Natural killer cell (primary cell): Measurements from ENCODE around the gene TMEM91. TPM values are rescaled to one million over a fixed set of nuclear protein-coding genes. Genes with fewer than 3 reads are reported as not detected.

Experiments
- ATAC-seq, 3 donors: fragments of 150-1000 bp in 2 of 3; fragments of 200-7000 bp in 1 of 3; cut with Tn5 transposase; 1 replicate in 1 of 3; 2 replicates in 2 of 3; pipeline ENCODE4 v1.10.0; 2021; ENCODE audit warnings: mild to moderate bottlenecking in 2 of 3, moderate library complexity in 2 of 3
- DNase-seq, 2 donors: peaks; one replicate each; pipeline versions ENCODE4 v3.0.0 to v3.0.0-alpha.2; 2013 to 2021; ENCODE audit warnings: mixed read lengths in 1 of 2
- H3K27ac ChIP-seq: one replicate; pipeline ENCODE4 v1.5.1; 2013; ENCODE audit warnings: mild to moderate bottlenecking, low read length
- H3K27me3 ChIP-seq: one replicate; pipeline ENCODE4 v1.6.1; 2013; ENCODE audit warnings: low read length; ENCODE audit not compliant: control insufficient read depth, insufficient read depth
- H3K36me3 ChIP-seq: one replicate; pipeline ENCODE4 v1.6.1; 2013; ENCODE audit warnings: low read length; ENCODE audit not compliant: control insufficient read depth, insufficient read depth
- H3K4me1 ChIP-seq: one replicate; pipeline ENCODE4 v1.6.1; 2013; ENCODE audit warnings: low read length; ENCODE audit not compliant: control insufficient read depth, insufficient read depth
- H3K4me3 ChIP-seq: one replicate; pipeline ENCODE4 v1.5.1; 2013; ENCODE audit warnings: low read length
- H3K9me3 ChIP-seq: one replicate; pipeline ENCODE4 v1.6.1; 2013; ENCODE audit warnings: low read length; ENCODE audit not compliant: control insufficient read depth, insufficient read depth
- H3K27ac Mint-ChIP-seq, 2 donors: one replicate each; pipeline ENCODE4 v1.8.0; 2022; ENCODE audit warnings: mild to moderate bottlenecking in 2 of 2, mixed read lengths in 2 of 2, moderate library complexity in 1 of 2
- H3K27me3 Mint-ChIP-seq, 2 donors: one replicate each; pipeline ENCODE4 v1.8.0; 2022; ENCODE audit warnings: low read depth in 2 of 2, mixed read lengths in 2 of 2
- H3K36me3 Mint-ChIP-seq: one replicate; pipeline ENCODE4 v1.8.0; 2022; ENCODE audit warnings: mixed read lengths
- H3K4me1 Mint-ChIP-seq, 2 donors: one replicate each; pipeline ENCODE4 v1.8.0; 2022; ENCODE audit warnings: mixed read lengths in 2 of 2
- H3K4me3 Mint-ChIP-seq: one replicate; pipeline ENCODE4 v1.8.0; 2022; ENCODE audit warnings: mild to moderate bottlenecking, moderate library complexity, mixed read lengths
- H3K9me3 Mint-ChIP-seq, 2 donors: one replicate each; pipeline ENCODE4 v1.8.0; 2022; ENCODE audit warnings: mixed read lengths in 2 of 2
- CTCF ChIP-seq: fragments of 200-600 bp; IDR thresholded peaks from one replicate; pipeline ENCODE4 v1.8.0; 2022; ENCODE audit warnings: antibody characterized with exemption
- WGBS: methylation state at CpG from one replicate; pipeline ENCODE4 v1.1.7; 2013; ENCODE audit warnings: missing lambda C conversion rate; ENCODE audit not compliant: insufficient coverage; 5-methylcytosine and 5-hydroxymethylcytosine counted together
- intact Hi-C: fragments of 100-400 bp; cut with micrococcal nuclease; formaldehyde crosslinking; loops from one replicate; pipeline ENCODE4 v1.14.2; 2022
- total RNA-seq, 4 donors: library from RNA; stranded (reverse); fragments of 120-200 nt in 1 of 4; gene quantifications; one replicate each; pipeline versions ENCODE4 v1.2.3 to v1.2.4, GENCODE V29; 2013 to 2022

The TMEM91 gene
- total RNA-seq, 3 donors from 2014 or later (not counting 1 experiment from before 2014, with no cell fraction given): 13.6 to 22.8 (median 20.8) TPM

GRCh38 chr19:41384351-41384750 lies 8.0 kb downstream of the TMEM91 start:
- Mint-ChIP-seq H3K36me3 (no peaks in the 10 kb centered on the region), H3K9me3 (no peaks in the 10 kb centered on the region), H3K27me3 (no peaks in the 10 kb centered on the region), H3K4me3 (no peak overlapping the region), H3K4me1 (no peaks in the 10 kb centered on the region), H3K27ac (no peak overlapping the region)
- H3K36me3 ChIP-seq: peaks cover 6% of the 10 kb centered on the region
- no peaks in the 10 kb centered on the region for H3K4me1 ChIP-seq
- H3K27me3 ChIP-seq: no peaks in the 10 kb centered on the region
- DNase-seq: no peak
- no peak for ATAC-seq
- no peak overlapping the region for H3K4me3 ChIP-seq
- intact Hi-C loops: no loop called here
- H3K9me3 ChIP-seq: no peaks in the 10 kb centered on the region
- no peak overlapping the region for H3K27ac ChIP-seq
- no peak for TF ChIP-seq CTCF
- 95% methylated on average over 5 of the region's 5 CpGs for WGBS

GRCh38 chr19:41386442-41386841 lies 10.1 kb downstream of the TMEM91 start:
- Mint-ChIP-seq H3K27ac (no peak overlapping the region), H3K36me3 (no peaks in the 10 kb centered on the region), H3K9me3 (no peaks in the 10 kb centered on the region), H3K4me3 (no peak overlapping the region), H3K27me3 (no peaks in the 10 kb centered on the region), H3K4me1 (no peaks in the 10 kb centered on the region)
- ATAC-seq (no peak), DNase-seq (no peak)
- Histone ChIP-seq H3K4me1 (no peaks in the 10 kb centered on the region), H3K4me3 (no peak overlapping the region), H3K9me3 (no peaks in the 10 kb centered on the region), H3K27ac (no peak overlapping the region), H3K36me3 (peaks cover 23% of the 10 kb centered on the region), H3K27me3 (no peaks in the 10 kb centered on the region)
- intact Hi-C loops: no loop called here
- no peak for TF ChIP-seq CTCF
- WGBS: 95% methylated on average over 13 of the region's 13 CpGs

GRCh38 chr19:41391618-41392017 lies 15.3 kb downstream of the TMEM91 start:
- H3K27ac Mint-ChIP-seq: no peak overlapping the region
- no peaks in the 10 kb centered on the region for H3K27me3 Mint-ChIP-seq
- no peak for ATAC-seq
- no peaks in the 10 kb centered on the region for H3K27me3 ChIP-seq
- H3K36me3 ChIP-seq: peaks cover 28% of the 10 kb centered on the region
- DNase-seq: no peak
- H3K27ac ChIP-seq: no peak overlapping the region
- WGBS: 90% methylated on average over 11 of the region's 11 CpGs
- no peaks in the 10 kb centered on the region for H3K36me3 Mint-ChIP-seq
- H3K4me1 Mint-ChIP-seq: peaks cover 12 to 13% of the 10 kb centered on the region in 2 donors
- H3K4me3 ChIP-seq: no peak overlapping the region
- H3K4me3 Mint-ChIP-seq: no peak overlapping the region
- intact Hi-C loops: no loop called here
- peaks cover 8% of the 10 kb centered on the region for H3K4me1 ChIP-seq
- no peaks in the 10 kb centered on the region for H3K9me3 ChIP-seq
- no peaks in the 10 kb centered on the region for H3K9me3 Mint-ChIP-seq
- TF ChIP-seq CTCF: no peak

GRCh38 chr19:41392775-41393174 lies 16.4 kb downstream of the TMEM91 start:
- no peak overlapping the region for H3K27ac ChIP-seq
- Mint-ChIP-seq H3K36me3 (no peaks in the 10 kb centered on the region), H3K27ac (no peak overlapping the region), H3K9me3 (no peaks in the 10 kb centered on the region), H3K4me3 (no peak overlapping the region), H3K27me3 (no peaks in the 10 kb centered on the region), H3K4me1 (peaks cover 24% of the 10 kb centered on the region in 2 donors)
- H3K4me1 ChIP-seq: peaks cover 14% of the 10 kb centered on the region
- 95% methylated on average over 12 of the region's 12 CpGs for WGBS
- intact Hi-C loops: no loop called here
- no peaks in the 10 kb centered on the region for H3K9me3 ChIP-seq
- H3K36me3 ChIP-seq: peaks cover 28% of the 10 kb centered on the region
- ATAC-seq (no peak), DNase-seq (no peak)
- no peak overlapping the region for H3K4me3 ChIP-seq
- no peak for TF ChIP-seq CTCF
- no peaks in the 10 kb centered on the region for H3K27me3 ChIP-seq
